Astrocyte of the spinal cord (primary cell): ENCODE results near the gene PMAIP1.

Source experiments
- DNase-seq: peaks from one replicate; pipeline ENCODE4 v3.0.0; 2011; ENCODE audit warnings: low read depth, low spot score
- H3K4me3 ChIP-seq: 2 replicates; pipeline ENCODE4 v1.5.1; 2011; ENCODE audit warnings: low read depth, mild to moderate bottlenecking, low read length, moderate library complexity
- CTCF ChIP-seq: IDR thresholded peaks from 2 replicates; pipeline ENCODE4 v1.5.1; 2012; ENCODE audit warnings: low read depth, mild to moderate bottlenecking, low read length, inconsistent platforms
- in situ Hi-C: cut with HindIII; loops from 2 replicates; pipeline ENCODE4 v1.10.0; 2017; ENCODE audit warnings: low sequenced_read_pairs

Gene PMAIP1

GRCh38 chr18:59916746-59917145 is 16.9 kb downstream of the PMAIP1 start:
- TF ChIP-seq CTCF, result no peak
- no peak for DNase-seq
- no peak overlapping the region for H3K4me3 ChIP-seq
- in situ Hi-C loops, result no loop called here

GRCh38 chr18:59917422-59917821 is 17.6 kb downstream of the PMAIP1 start:
- in situ Hi-C loops, result no loop called here
- TF ChIP-seq CTCF, result no peak
- H3K4me3 ChIP-seq, result no peak overlapping the region
- no peak for DNase-seq

GRCh38 chr18:59918320-59918755 is 18.5 kb downstream of the PMAIP1 start:
- H3K4me3 ChIP-seq, result no peak overlapping the region
- in situ Hi-C loops, result no loop called here
- TF ChIP-seq CTCF, result no peak
- peak; percentile 79 for DNase-seq

GRCh38 chr18:59918997-59919396 is 19.2 kb downstream of the PMAIP1 start:
- H3K4me3 ChIP-seq, result no peak overlapping the region
- no peak for DNase-seq
- in situ Hi-C loops, result no loop called here
- TF ChIP-seq CTCF, result no peak

- no peak for DNase-seq
- in situ Hi-C loops, result no loop called here
Measured at GRCh38 chr18:59921384-59921891, 21.6 kb downstream of the PMAIP1 start.

GRCh38 chr18:59923539-59924196 is 23.9 kb downstream of the PMAIP1 start:
- in situ Hi-C loops, result no loop called here
- TF ChIP-seq CTCF, result no peak

More at GRCh38 chr18:59921384-59921891, 21.6 kb downstream of the PMAIP1 start:
- no peak for TF ChIP-seq CTCF
- H3K4me3 ChIP-seq, result no peak overlapping the region

More at GRCh38 chr18:59923539-59924196, 23.9 kb downstream of the PMAIP1 start:
- no peak overlapping the region for H3K4me3 ChIP-seq
- DNase-seq, result no peak
